Liver (tissue), 2 donors: ENCODE data around the gene TENT4A.

Experiments
- EGR1 ChIP-seq, 2 donors: IDR thresholded peaks; 2 replicates each; pipeline ENCODE4 v1.6.1; 2016 to 2018; ENCODE audit warnings: antibody characterized with exemption in 2 of 2, low read depth in 2 of 2
- MAX ChIP-seq: IDR thresholded peaks from 2 replicates; pipeline ENCODE4 v1.6.1; 2016; ENCODE audit warnings: antibody characterized with exemption
- donor health status: healthy.

GRCh38 chr5:6786786-6787495 lies 73.7 kb downstream of the TENT4A start:
- TF ChIP-seq EGR1 (IDR thresholded peaks at IDR 0.05; ENCODE audit: low read depth in 2 of 2) (no peak), MAX (no peak)
